SH-SY5Y (cell line): ENCODE measurements around the gene URM1.

Experiments
- GATA2 ChIP-seq: IDR thresholded peaks from 2 replicates; pipeline ENCODE4 v1.6.1; 2011; ENCODE audit warnings: mild to moderate bottlenecking, low read depth, low read length
- GATA3 ChIP-seq: IDR thresholded peaks from 2 replicates; pipeline ENCODE4 v1.6.1; 2011; ENCODE audit warnings: low read depth, mild to moderate bottlenecking, low read length, moderate library complexity

DNA sequence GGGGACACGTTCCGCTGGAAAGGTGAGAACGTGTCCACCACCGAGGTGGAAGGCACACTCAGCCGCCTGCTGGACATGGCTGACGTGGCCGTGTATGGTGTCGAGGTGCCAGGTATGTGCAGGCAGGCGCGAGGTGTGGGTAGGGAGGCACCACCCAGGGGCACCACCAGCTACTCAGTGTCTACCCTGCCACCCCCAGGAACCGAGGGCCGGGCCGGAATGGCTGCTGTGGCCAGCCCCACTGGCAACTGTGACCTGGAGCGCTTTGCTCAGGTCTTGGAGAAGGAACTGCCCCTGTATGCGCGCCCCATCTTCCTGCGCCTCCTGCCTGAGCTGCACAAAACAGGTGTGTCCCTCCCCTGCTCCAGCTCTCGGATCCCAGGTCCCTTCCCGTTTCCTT, 15.7 kb upstream of the URM1 start:
- TF ChIP-seq GATA2 = no peak
- no peak for TF ChIP-seq GATA3
